Hepatocyte (in vitro differentiated cells): ENCODE results near the gene GMNN. TPM values are rescaled to one million over a fixed set of nuclear protein-coding genes. Genes with fewer than 3 reads are reported as not detected.

Experiments used
- DNase-seq: peaks from one replicate; pipeline ENCODE4 v3.0.0-alpha.2; 2016; ENCODE audit warnings: low spot score
- H2AFZ ChIP-seq: fragments of 200-600 bp; sonication (generic); 2 replicates; pipeline ENCODE4 v1.6.0; 2016; ENCODE audit warnings: antibody characterized with exemption, mild to moderate bottlenecking
- H3K27ac ChIP-seq: fragments of 200-600 bp; sonication (generic); 2 replicates; pipeline ENCODE4 v1.5.1; 2016; ENCODE audit warnings: mild to moderate bottlenecking
- H3K27me3 ChIP-seq: fragments of 200-600 bp; sonication (generic); 2 replicates; pipeline ENCODE4 v1.6.1; 2016
- H3K36me3 ChIP-seq: fragments of 200-600 bp; sonication (generic); replicated peaks from 2 replicates; pipeline ENCODE4 v1.5.1; 2016; ENCODE audit warnings: low read depth; ENCODE audit not compliant: insufficient read depth
- H3K4me1 ChIP-seq: fragments of 200-600 bp; sonication (generic); 2 replicates; pipeline ENCODE4 v1.5.1; 2016; ENCODE audit warnings: mild to moderate bottlenecking, moderate library complexity; ENCODE audit not compliant: insufficient read depth
- H3K4me2 ChIP-seq: fragments of 200-600 bp; sonication (generic); 2 replicates; pipeline ENCODE4 v1.6.0; 2016
- H3K4me3 ChIP-seq: fragments of 200-600 bp; sonication (generic); 2 replicates; pipeline ENCODE4 v1.5.1; 2016; ENCODE audit warnings: mild to moderate bottlenecking
- H3K79me2 ChIP-seq: fragments of 200-600 bp; sonication (generic); 2 replicates; pipeline ENCODE4 v1.6.0; 2017; ENCODE audit warnings: mild to moderate bottlenecking
- H3K9me2 ChIP-seq: fragments of 200-600 bp; sonication (generic); replicated peaks from 2 replicates; pipeline ENCODE4 v1.6.0; 2017; ENCODE audit warnings: mild to moderate bottlenecking; ENCODE audit not compliant: insufficient read depth
- H3K9me3 ChIP-seq: fragments of 200-600 bp; sonication (generic); 2 replicates; pipeline ENCODE4 v1.5.1; 2016; ENCODE audit warnings: low read depth, mild to moderate bottlenecking
- H4K20me1 ChIP-seq: fragments of 200-600 bp; sonication (generic); 2 replicates; pipeline ENCODE4 v1.6.0; 2016; ENCODE audit warnings: mild to moderate bottlenecking; ENCODE audit not compliant: insufficient read depth, poor library complexity, severe bottlenecking
- CTCF ChIP-seq: fragments of 200-600 bp; sonication (generic); IDR thresholded peaks from 2 replicates; pipeline ENCODE4 v1.5.1; 2016; ENCODE audit warnings: antibody characterized with exemption, mild to moderate bottlenecking; ENCODE audit not compliant: poor library complexity
- EZH2 ChIP-seq: fragments of 200-600 bp; sonication (generic); IDR thresholded peaks from 2 replicates; pipeline ENCODE4 v1.6.1; 2016; ENCODE audit warnings: antibody characterized with exemption, mild to moderate bottlenecking, borderline replicate concordance
- EZH2phosphoT487 ChIP-seq: fragments of 200-600 bp; sonication (generic); IDR thresholded peaks from one replicate; pipeline ENCODE4 v1.6.1; 2018; ENCODE audit warnings: antibody characterized with exemption, mild to moderate bottlenecking, low read depth, moderate library complexity; ENCODE audit not compliant: unreplicated experiment, severe bottlenecking
- WGBS: methylation state at CpG from one replicate; pipeline ENCODE4 v1.1.6; 2016; ENCODE audit warnings: low lambda C conversion rate; ENCODE audit errors: missing lambda C conversion rate; 5-methylcytosine and 5-hydroxymethylcytosine counted together
- polyA plus RNA-seq: library from polyadenylated mRNA; unstranded; fragments of >200 nt; fragmentation: Nextera tagmentation; extraction: Ambion mirVana; gene quantifications from 2 replicates; pipeline ENCODE4 v1.2.1, GENCODE V29; 2016
- total RNA-seq: library from RNA; depleted of rRNA; stranded (reverse); fragments of >200 nt; gene quantifications from 2 replicates; pipeline ENCODE4 v1.2.3, GENCODE V29; 2014

Gene GMNN
- total and polyA plus RNA-seq, 2 experiments from 2014 or later, result 65.3 to 73.1 TPM

- DNase-seq, result peak; percentile 28
- 75% methylated on average over 9 of the region's 9 CpGs for WGBS
- H3K4me1 ChIP-seq, result peaks cover 4% of the 10 kb centered on the region
- H3K27me3 ChIP-seq, result no peaks in the 10 kb centered on the region
- no peaks in the 10 kb centered on the region for H3K9me2 ChIP-seq
- H4K20me1 ChIP-seq, result no peaks in the 10 kb centered on the region
- TF ChIP-seq CTCF, result peak; percentile 50
- TF ChIP-seq EZH2, result no peak
- TF ChIP-seq EZH2phosphoT487, result no peak
- H3K27ac ChIP-seq, result no peak overlapping the region
- H3K79me2 ChIP-seq, result no peaks in the 10 kb centered on the region
- no peak overlapping the region for H3K4me2 ChIP-seq
- no peaks in the 10 kb centered on the region for H3K9me3 ChIP-seq
- no peak overlapping the region for H3K4me3 ChIP-seq
- H3K36me3 ChIP-seq, result no peaks in the 10 kb centered on the region
- H2AFZ ChIP-seq, result no peak overlapping the region
Measured at GRCh38 chr6:24766680-24767462, 7.9 kb upstream of the GMNN start.

- no peaks in the 10 kb centered on the region for H3K9me3 ChIP-seq
- H3K36me3 ChIP-seq, result no peaks in the 10 kb centered on the region
- no peak overlapping the region for H3K4me2 ChIP-seq
- H3K4me1 ChIP-seq, result peaks cover 4% of the 10 kb centered on the region
- no peaks in the 10 kb centered on the region for H3K27me3 ChIP-seq
- H3K4me3 ChIP-seq, result no peak overlapping the region
- H3K79me2 ChIP-seq, result no peaks in the 10 kb centered on the region
- H3K27ac ChIP-seq, result no peak overlapping the region
- WGBS, result 98% methylated on average over 5 of the region's 5 CpGs
- TF ChIP-seq CTCF, result no peak
- TF ChIP-seq EZH2phosphoT487, result no peak
- no peak for TF ChIP-seq EZH2
- no peaks in the 10 kb centered on the region for H4K20me1 ChIP-seq
- no peak overlapping the region for H2AFZ ChIP-seq
- DNase-seq, result no peak
- no peaks in the 10 kb centered on the region for H3K9me2 ChIP-seq
Measured at GRCh38 chr6:24768361-24768760, 6.4 kb upstream of the GMNN start.

- 8% methylated on average over 20 of the region's 20 CpGs for WGBS
- Histone ChIP-seq H2AFZ (peak overlapping the region; percentile 97), H3K36me3 (no peaks in the 10 kb centered on the region), H3K27me3 (no peaks in the 10 kb centered on the region), H3K4me3 (peak overlapping the region; percentile 96), H4K20me1 (no peaks in the 10 kb centered on the region), H3K4me2 (peak overlapping the region; percentile 79), H3K79me2 (peaks cover 48% of the 10 kb centered on the region), H3K4me1 (peaks cover 14% of the 10 kb centered on the region), H3K9me2 (no peaks in the 10 kb centered on the region), H3K27ac (peak overlapping the region; percentile 77), H3K9me3 (no peaks in the 10 kb centered on the region)
- DNase-seq, result peak; percentile 32
- no peak for TF ChIP-seq EZH2phosphoT487
- TF ChIP-seq CTCF, result no peak
- TF ChIP-seq EZH2, result no peak
Measured at GRCh38 chr6:24775520-24776058, 852 bp downstream of the GMNN start.
